Activated naive CD8-positive, alpha-beta T cell treated with anti-CD3 and anti-CD28 coated beads, Interleukin-2, amount 10 ng/mL, durations not matched to agents 7 days and 5 days (primary cell): ENCODE results near the gene NOVA2. TPM values are rescaled to one million over a fixed set of nuclear protein-coding genes. Genes with fewer than 3 reads are reported as not detected.

Experiments
- ATAC-seq: fragments of 150-1000 bp; cut with Tn5 transposase; one replicate; pipeline ENCODE4 v1.10.0; 2021; ENCODE audit warnings: low read depth, moderate library complexity
- POLR2A ChIA-PET: fragments of 350-600 bp; sonication (Branson Sonifier 250); formaldehyde crosslinking; loops from one replicate; lab custom pipeline; 2021; ENCODE audit warnings: antibody characterized with exemption; lab: Charles Lee
- DNase-seq: peaks from one replicate; pipeline ENCODE4 v3.0.0; 2021
- H3K27ac Mint-ChIP-seq: one replicate; pipeline ENCODE4 v1.8.0; 2022; ENCODE audit warnings: mild to moderate bottlenecking, mixed read lengths
- H3K27me3 Mint-ChIP-seq: one replicate; pipeline ENCODE4 v1.8.0; 2022; ENCODE audit warnings: mild to moderate bottlenecking, moderate library complexity, mixed read lengths
- H3K36me3 Mint-ChIP-seq: one replicate; pipeline ENCODE4 v1.8.0; 2021; ENCODE audit warnings: mild to moderate bottlenecking, mixed read lengths
- H3K4me1 Mint-ChIP-seq: one replicate; pipeline ENCODE4 v1.8.0; 2021; ENCODE audit warnings: mixed read lengths
- H3K4me3 Mint-ChIP-seq: one replicate; pipeline ENCODE4 v1.8.0; 2022; ENCODE audit warnings: mild to moderate bottlenecking, moderate library complexity, mixed read lengths
- H3K9me3 Mint-ChIP-seq: one replicate; pipeline ENCODE4 v1.8.0; 2021; ENCODE audit warnings: mixed read lengths
- total RNA-seq, 2 experiments: library from RNA; stranded (reverse); gene quantifications; one replicate each; pipeline ENCODE4 v1.2.3, GENCODE V29; 2021

The NOVA2 gene
- total RNA-seq, 2 experiments from 2014 or later: not detected

DNA sequence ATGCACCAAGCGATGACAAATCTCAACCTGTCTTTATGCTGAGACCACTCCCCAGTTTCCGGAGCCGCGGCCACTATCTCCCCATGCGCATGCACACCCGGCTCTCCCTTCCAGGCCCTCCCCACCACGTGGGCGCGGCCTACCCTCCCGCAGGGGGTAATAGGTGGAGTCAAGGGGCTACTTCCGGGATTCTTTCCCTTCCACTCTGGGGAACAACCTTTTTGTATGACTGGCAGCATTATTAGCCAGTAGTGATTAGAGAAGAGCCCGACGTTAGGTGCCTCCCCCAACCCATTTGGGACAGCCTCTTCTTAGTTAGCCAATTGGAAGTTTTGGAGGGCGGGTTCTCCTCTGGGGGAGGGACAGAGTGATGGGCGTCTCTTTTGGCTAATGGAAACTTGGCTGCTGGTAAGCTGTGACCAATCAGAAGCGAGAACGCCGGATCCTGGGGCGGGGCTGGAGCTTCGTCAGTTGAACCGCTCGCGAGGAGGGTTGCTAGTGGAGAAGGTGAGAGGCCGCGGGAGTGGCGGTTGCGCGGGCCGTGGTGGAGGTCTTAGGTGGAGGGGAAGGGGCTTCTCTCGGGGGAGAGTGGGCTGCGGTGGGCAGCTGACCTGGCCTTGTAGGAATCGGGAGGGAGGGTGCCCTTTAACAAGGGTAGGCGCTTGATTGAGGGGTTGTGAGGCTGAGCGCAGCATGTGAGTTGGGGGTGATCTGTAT is 21.5 kb upstream of the NOVA2 start, which contains the start of gene CCDC61:
TSS of gene CCDC61 (plus strand) at position 470 of the 717 bp plus-strand sequence. CDS start 7,552 bp downstream, outside the sequence.
- ATAC-seq (peak; percentile 98), DNase-seq (peak; percentile 91)
- peaks cover 8% of the 10 kb centered on the region for H3K36me3 Mint-ChIP-seq
- H3K4me1 Mint-ChIP-seq: peaks cover 24% of the 10 kb centered on the region
- peak within 1 kb of the TSS; percentile 41 for H3K4me3 Mint-ChIP-seq
- H3K27ac Mint-ChIP-seq: no peak within 1 kb of the TSS
- POLR2A ChIA-PET: interaction anchor here (0.6 to 2.8 kb wide), 8 partner anchors 16 to 226 kb away, joined by 3 to 11 read pairs (median 4); partner anchors contain the start of genes FOXA3, MYPOP and SIX5
- peaks cover 2% of the 10 kb centered on the region for H3K27me3 Mint-ChIP-seq
- H3K9me3 Mint-ChIP-seq: no peaks in the 10 kb centered on the region

DNA sequence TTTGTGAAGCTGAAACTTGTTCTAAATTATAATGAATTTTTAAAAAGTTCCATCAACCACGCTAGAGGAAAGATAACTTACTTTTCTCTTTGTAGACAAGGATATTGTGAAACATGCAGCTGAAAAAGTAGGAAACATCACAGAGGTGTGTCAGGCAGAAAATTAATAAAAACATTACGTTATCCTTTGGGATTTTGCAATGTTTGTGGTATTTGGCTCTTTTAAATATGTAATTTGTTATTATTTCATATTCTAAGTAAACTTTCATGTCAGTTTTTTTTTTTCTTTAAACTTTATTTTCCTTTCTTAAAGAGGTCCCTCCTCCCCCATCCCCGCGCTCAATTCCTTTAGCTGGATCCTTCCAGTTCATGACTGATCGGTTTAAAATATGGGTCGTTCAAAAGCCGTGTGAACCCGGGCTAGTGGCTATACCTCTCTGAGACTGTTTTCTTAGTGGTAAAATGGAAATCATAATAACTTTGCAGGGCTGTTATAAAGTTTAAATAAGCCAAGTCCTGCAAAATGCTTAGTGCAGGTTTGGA is 20.9 kb upstream of the NOVA2 start:
- H3K4me1 Mint-ChIP-seq: peaks cover 20% of the 10 kb centered on the region
- ATAC-seq (peak; percentile 8), DNase-seq (no peak)
- H3K9me3 Mint-ChIP-seq: no peaks in the 10 kb centered on the region
- POLR2A ChIA-PET: interaction anchor here (0.6 to 2.8 kb wide), 8 partner anchors 16 to 552 kb away, joined by 3 to 11 read pairs (median 4); partner anchors contain the start of genes FOXA3, MYPOP and SIX5
- H3K27ac Mint-ChIP-seq: no peak overlapping the region
- peak overlapping the region; percentile 41 for H3K4me3 Mint-ChIP-seq
- peaks cover 4% of the 10 kb centered on the region for H3K27me3 Mint-ChIP-seq
- H3K36me3 Mint-ChIP-seq: peaks cover 7% of the 10 kb centered on the region

- Mint-ChIP-seq H3K36me3 (no peaks in the 10 kb centered on the region), H3K4me3 (no peak overlapping the region), H3K27me3 (peaks cover 8% of the 10 kb centered on the region), H3K9me3 (no peaks in the 10 kb centered on the region), H3K27ac (no peak overlapping the region), H3K4me1 (peaks cover 3% of the 10 kb centered on the region)
- DNase-seq (no peak), ATAC-seq (no peak)
- POLR2A ChIA-PET: interaction anchor here (0.6 kb wide), 1 partner anchor 173 kb away, joined by 6 read pairs; no protein-coding TSS in a partner anchor
These were observed 16.6 kb upstream of the NOVA2 start for GRCh38 chr19:45990113-45990728.

- H3K4me1 Mint-ChIP-seq: peaks cover 3% of the 10 kb centered on the region
These were observed 11.7 kb upstream of the NOVA2 start for GRCh38 chr19:45985321-45985720.

GRCh38 chr19:45981350-45981749 is 7.7 kb upstream of the NOVA2 start:
- Mint-ChIP-seq H3K9me3 (no peaks in the 10 kb centered on the region), H3K36me3 (no peaks in the 10 kb centered on the region), H3K27me3 (peaks cover 29% of the 10 kb centered on the region), H3K4me3 (no peak overlapping the region), H3K27ac (no peak overlapping the region), H3K4me1 (no peaks in the 10 kb centered on the region)
- POLR2A ChIA-PET: no interaction called here
- no peak for ATAC-seq
- DNase-seq: no peak

More at GRCh38 chr19:45985321-45985720, 11.7 kb upstream of the NOVA2 start:
- H3K27me3 Mint-ChIP-seq: peaks cover 20% of the 10 kb centered on the region
- H3K4me3 Mint-ChIP-seq: no peak overlapping the region
- ATAC-seq (no peak), DNase-seq (no peak)
- H3K36me3 Mint-ChIP-seq: no peaks in the 10 kb centered on the region
- POLR2A ChIA-PET: no interaction called here
- H3K27ac Mint-ChIP-seq: no peak overlapping the region
- no peaks in the 10 kb centered on the region for H3K9me3 Mint-ChIP-seq

DNA sequence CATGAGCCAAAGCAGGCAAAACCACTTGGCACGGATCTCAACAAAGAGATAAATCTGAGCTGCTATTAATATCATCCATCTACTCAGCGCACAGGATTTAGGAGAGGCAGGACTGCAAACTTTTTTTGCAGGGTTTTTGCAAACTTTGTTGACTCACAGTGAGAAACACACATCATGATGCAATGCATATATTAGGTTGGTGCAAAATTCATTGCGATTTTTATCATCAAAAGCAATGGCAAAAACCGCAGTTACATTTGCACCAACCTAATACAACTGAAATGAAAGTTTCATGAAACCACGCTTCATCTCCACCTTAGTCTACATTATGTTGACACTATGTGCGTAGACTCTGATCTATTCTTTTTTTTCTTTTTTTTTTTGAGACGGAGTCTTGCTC is 4.5 kb upstream of the NOVA2 start:
- Mint-ChIP-seq H3K4me3 (no peak overlapping the region), H3K27ac (no peak overlapping the region), H3K4me1 (peaks cover 5% of the 10 kb centered on the region), H3K27me3 (peaks cover 44% of the 10 kb centered on the region), H3K9me3 (no peaks in the 10 kb centered on the region), H3K36me3 (no peaks in the 10 kb centered on the region)
- DNase-seq (no peak), ATAC-seq (no peak)
- POLR2A ChIA-PET: interaction anchor here (1.4 kb wide), 1 partner anchor 17 kb away, joined by 3 read pairs; the partner anchor contains the start of gene CCDC61

GRCh38 chr19:45976178-45976577 is 2.5 kb upstream of the NOVA2 start:
- H3K4me3 Mint-ChIP-seq: no peak overlapping the region
- DNase-seq: no peak
- peaks cover 18% of the 10 kb centered on the region for H3K4me1 Mint-ChIP-seq
- no peak for ATAC-seq
- no peak overlapping the region for H3K27ac Mint-ChIP-seq
- H3K27me3 Mint-ChIP-seq: peaks cover 55% of the 10 kb centered on the region
- no peaks in the 10 kb centered on the region for H3K9me3 Mint-ChIP-seq
- POLR2A ChIA-PET: no interaction called here
- H3K36me3 Mint-ChIP-seq: no peaks in the 10 kb centered on the region

DNA sequence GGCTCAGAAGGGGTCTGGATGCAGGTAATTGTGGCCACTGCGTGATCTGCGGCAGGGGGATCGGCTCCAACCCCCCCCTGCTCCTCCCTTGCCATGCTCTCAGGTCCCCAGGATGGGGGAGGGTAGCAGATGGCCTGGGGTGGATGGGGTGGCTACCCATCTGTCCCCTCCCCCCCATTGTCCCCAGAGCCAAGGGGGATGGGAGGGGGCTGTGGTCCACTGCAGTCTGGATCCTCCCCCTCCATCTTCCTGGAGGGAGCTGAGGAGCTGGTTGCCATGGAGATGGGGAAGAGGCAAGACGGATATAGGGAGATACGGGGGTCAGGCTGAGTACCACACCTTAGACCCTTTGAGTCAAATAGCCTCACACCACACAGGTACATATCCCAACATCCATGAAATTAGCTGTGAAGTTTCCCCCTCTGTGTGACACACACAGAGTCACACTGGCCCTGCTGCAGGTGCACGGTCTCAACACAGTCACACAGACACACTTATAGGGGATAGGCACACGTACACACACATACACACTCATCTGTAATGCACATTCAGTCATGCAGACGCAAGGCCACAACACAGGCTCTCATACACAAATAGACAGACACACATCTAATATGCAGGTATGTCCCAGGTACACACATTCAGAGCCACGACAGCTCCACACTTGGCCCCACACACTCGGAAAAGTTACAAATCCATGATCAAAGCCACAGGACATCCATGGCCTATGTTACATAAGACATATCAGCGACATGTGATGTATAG is 1.8 kb upstream of the NOVA2 start:
- Mint-ChIP-seq H3K36me3 (no peaks in the 10 kb centered on the region), H3K4me3 (no peak overlapping the region), H3K9me3 (no peaks in the 10 kb centered on the region), H3K27me3 (peaks cover 61% of the 10 kb centered on the region), H3K27ac (no peak overlapping the region), H3K4me1 (peaks cover 20% of the 10 kb centered on the region)
- POLR2A ChIA-PET: no interaction called here
- DNase-seq (no peak), ATAC-seq (no peak)

DNA sequence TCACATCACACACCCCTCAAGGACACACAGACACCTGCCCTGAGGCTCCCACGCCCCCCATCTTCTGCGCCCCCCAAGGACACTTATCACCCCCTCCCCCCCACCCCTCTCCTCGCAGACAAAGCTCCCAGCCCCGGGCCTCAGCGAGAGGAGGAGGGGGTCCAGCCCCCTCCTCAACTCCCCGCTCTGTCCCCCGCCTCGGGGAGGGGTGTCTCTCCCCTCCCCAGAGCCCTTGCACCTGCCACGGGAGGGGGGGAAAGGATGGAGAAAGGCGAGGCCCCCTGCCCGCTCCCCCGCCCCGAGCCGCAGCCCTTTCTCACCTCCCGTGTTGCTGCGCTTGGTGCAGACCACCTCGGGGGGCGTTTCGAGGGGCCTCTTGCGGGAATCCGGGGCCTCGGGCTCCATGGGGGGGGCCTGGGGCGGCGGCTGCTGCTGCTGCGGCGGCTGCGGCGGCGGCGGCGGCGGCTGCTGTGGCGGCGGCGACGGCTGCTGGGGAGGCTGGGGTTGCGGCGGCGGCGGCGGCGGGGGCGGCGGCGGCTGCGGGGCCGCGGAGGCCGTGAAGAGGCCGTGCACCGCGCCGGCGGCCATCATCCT is 621 bp downstream of the NOVA2 start:
- Mint-ChIP-seq H3K27me3 (peaks cover 75% of the 10 kb centered on the region), H3K9me3 (no peaks in the 10 kb centered on the region), H3K27ac (no peak overlapping the region), H3K36me3 (no peaks in the 10 kb centered on the region), H3K4me3 (no peak overlapping the region), H3K4me1 (peaks cover 20% of the 10 kb centered on the region)
- POLR2A ChIA-PET: no interaction called here
- no peak for DNase-seq
- ATAC-seq: no peak

GRCh38 chr19:45972081-45972946 is 1.4 kb downstream of the NOVA2 start:
- DNase-seq (peak; percentile 34), ATAC-seq (peak; percentile 28)
- H3K4me1 Mint-ChIP-seq: peaks cover 20% of the 10 kb centered on the region
- no peaks in the 10 kb centered on the region for H3K36me3 Mint-ChIP-seq
- no peak overlapping the region for H3K4me3 Mint-ChIP-seq
- POLR2A ChIA-PET: no interaction called here
- no peak overlapping the region for H3K27ac Mint-ChIP-seq
- peaks cover 70% of the 10 kb centered on the region for H3K27me3 Mint-ChIP-seq
- H3K9me3 Mint-ChIP-seq: no peaks in the 10 kb centered on the region

GRCh38 chr19:45971260-45971902 is 2.3 kb downstream of the NOVA2 start:
- Mint-ChIP-seq H3K4me1 (peaks cover 20% of the 10 kb centered on the region), H3K27ac (no peak overlapping the region), H3K9me3 (no peaks in the 10 kb centered on the region), H3K4me3 (peak overlapping the region; percentile 39), H3K27me3 (peaks cover 65% of the 10 kb centered on the region), H3K36me3 (no peaks in the 10 kb centered on the region)
- POLR2A ChIA-PET: no interaction called here
- no peak for ATAC-seq
- DNase-seq: no peak
